ENCODE results near the gene MYO9B.
"Not testable (repeated sequence)": the region's sequence is repeated elsewhere in the genome, so short reads cannot be mapped to it uniquely, and the experiment has no call there.

Gene MYO9B

GRCh38 chr19:17180997-17181702 lies 105.6 kb downstream of the MYO9B start:
- Mint-ChIP-seq H3K27ac (no peak overlapping the region), H3K27me3 (ENCODE audit: low read depth) (peaks cover 3% of the 10 kb centered on the region), H3K9me3 (no peaks in the 10 kb centered on the region), H3K4me1 (peaks cover 5% of the 10 kb centered on the region), H3K4me3 (no peak overlapping the region), H3K36me3 (ENCODE audit: low read depth) (peaks cover 29% of the 10 kb centered on the region)
- no peak for TF ChIP-seq CTCF (IDR thresholded peaks at IDR 0.05; ENCODE audit: unreplicated experiment in 3 of 3)

GRCh38 chr19:17183271-17183761 lies 107.7 kb downstream of the MYO9B start:
- peaks cover 36% of the 10 kb centered on the region for H3K36me3 Mint-ChIP-seq (ENCODE audit: low read depth)

DNA sequence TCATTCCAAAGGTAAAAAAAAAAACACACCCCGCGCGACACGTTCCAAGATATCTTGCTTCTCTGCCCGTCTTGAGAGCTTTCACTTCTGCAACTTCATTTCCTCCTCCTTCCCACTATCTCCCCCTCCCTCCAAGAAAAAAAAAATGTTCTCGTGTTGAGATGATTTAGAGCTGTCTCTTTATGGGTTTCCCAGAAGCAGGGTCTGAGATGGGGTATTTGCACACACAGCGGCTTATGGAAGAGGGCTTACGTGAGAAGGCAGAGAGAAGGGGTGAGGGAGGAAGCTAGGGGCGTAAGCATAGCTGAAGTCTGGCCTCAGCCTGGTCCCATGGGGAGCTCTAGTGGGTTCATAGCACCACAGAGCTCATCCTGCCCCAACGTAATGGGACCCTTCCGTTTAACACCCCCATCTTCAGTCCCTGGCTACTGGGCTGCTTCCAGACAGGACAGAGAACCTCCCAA lies 108.3 kb downstream of the MYO9B start:
- peaks cover 5% of the 10 kb centered on the region for H3K4me1 Mint-ChIP-seq
- H3K36me3 Mint-ChIP-seq (ENCODE audit: low read depth), result peaks cover 39% of the 10 kb centered on the region
- peaks cover 8% of the 10 kb centered on the region for H3K27me3 Mint-ChIP-seq (ENCODE audit: low read depth)
- H3K9me3 Mint-ChIP-seq, result no peaks in the 10 kb centered on the region
- H3K27ac Mint-ChIP-seq, result peak overlapping the region in 2 of 3 experiments; percentile 8 to 27
- TF ChIP-seq CTCF (IDR thresholded peaks at IDR 0.05; ENCODE audit: unreplicated experiment in 3 of 3), result no peak
- no peak overlapping the region for H3K4me3 Mint-ChIP-seq

More at GRCh38 chr19:17183271-17183761, 107.7 kb downstream of the MYO9B start:
- H3K4me3 Mint-ChIP-seq, result no peak overlapping the region
- no peaks in the 10 kb centered on the region for H3K9me3 Mint-ChIP-seq
- peaks cover 5% of the 10 kb centered on the region for H3K4me1 Mint-ChIP-seq
- TF ChIP-seq CTCF (IDR thresholded peaks at IDR 0.05; ENCODE audit: unreplicated experiment in 3 of 3), result no peak
- H3K27ac Mint-ChIP-seq, result peak overlapping the region in 1 of 3 experiments; percentile 27
- peaks cover 8% of the 10 kb centered on the region for H3K27me3 Mint-ChIP-seq (ENCODE audit: low read depth)

DNA sequence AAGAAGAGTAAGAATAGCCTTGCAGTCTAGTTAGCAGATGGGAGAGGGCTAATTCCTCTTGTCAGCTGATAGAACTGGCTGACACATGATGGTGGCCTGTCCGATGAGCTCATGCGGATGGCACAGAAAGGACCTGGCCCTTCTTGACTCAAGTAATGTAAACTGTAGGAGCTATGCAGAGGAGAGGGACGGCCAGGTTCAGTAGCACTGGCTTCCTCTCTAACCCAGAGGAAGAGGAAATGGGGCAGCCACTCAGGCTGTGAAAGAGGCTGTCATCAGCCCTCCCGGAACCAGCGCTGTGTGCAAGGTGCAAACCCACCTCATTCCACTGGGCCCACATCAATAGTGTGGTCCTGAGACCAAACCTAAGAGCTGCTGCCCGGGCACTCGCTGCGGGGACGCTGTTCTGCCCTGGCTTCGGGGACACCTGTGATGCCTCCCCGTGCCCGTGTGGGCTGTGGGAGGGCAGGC lies 108.8 kb downstream of the MYO9B start:
- peak overlapping the region in 2 of 3 experiments; percentile 8 to 27 for H3K27ac Mint-ChIP-seq

GRCh38 chr19:17185590-17185989 lies 110.0 kb downstream of the MYO9B start:
- Mint-ChIP-seq H3K9me3 (no peaks in the 10 kb centered on the region), H3K4me1 (peaks cover 5% of the 10 kb centered on the region), H3K4me3 (no peak overlapping the region), H3K27ac (no peak overlapping the region), H3K27me3 (ENCODE audit: low read depth) (peaks cover 8% of the 10 kb centered on the region), H3K36me3 (ENCODE audit: low read depth) (peaks cover 44% of the 10 kb centered on the region)
- TF ChIP-seq CTCF (IDR thresholded peaks at IDR 0.05; ENCODE audit: unreplicated experiment in 3 of 3), result no peak

More for the DNA sequence above, 108.8 kb downstream of the MYO9B start:
- TF ChIP-seq CTCF (IDR thresholded peaks at IDR 0.05; ENCODE audit: unreplicated experiment in 3 of 3), result no peak
- Mint-ChIP-seq H3K4me3 (no peak overlapping the region), H3K4me1 (peaks cover 5% of the 10 kb centered on the region), H3K36me3 (ENCODE audit: low read depth) (peaks cover 42% of the 10 kb centered on the region), H3K27me3 (ENCODE audit: low read depth) (peaks cover 8% of the 10 kb centered on the region), H3K9me3 (no peaks in the 10 kb centered on the region)

DNA sequence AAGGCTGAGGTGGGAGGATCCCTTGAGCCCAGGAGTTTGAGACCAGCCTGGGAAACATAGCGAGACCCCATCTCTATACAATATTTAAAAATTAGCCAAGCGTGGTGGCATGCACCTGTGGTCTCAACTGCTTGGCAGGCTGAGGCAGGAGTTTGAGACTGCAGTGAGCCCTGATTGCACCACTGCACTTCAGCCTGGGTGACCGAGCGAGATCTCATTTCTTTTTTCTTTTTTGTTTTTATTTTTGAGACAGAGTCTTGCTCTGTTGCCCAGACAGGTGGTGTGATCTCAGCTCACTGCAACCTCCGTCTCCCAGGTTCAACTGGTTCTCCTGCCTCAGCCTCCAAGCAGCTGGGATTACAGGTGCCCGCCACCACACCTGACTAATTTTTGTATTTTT lies 116.2 kb downstream of the MYO9B start:
- H3K4me1 Mint-ChIP-seq; H3K4me3 Mint-ChIP-seq; H3K27me3 Mint-ChIP-seq (ENCODE audit: low read depth); H3K27ac Mint-ChIP-seq; H3K9me3 Mint-ChIP-seq: not testable (repeated sequence)
- peaks cover 45% of the 10 kb centered on the region for H3K36me3 Mint-ChIP-seq (ENCODE audit: low read depth)

Measured in nephron (organoid).